H1 (cell line): ENCODE data around the gene DMXL1. TPM values are rescaled to one million over a fixed set of nuclear protein-coding genes. Genes with fewer than 3 reads are reported as not detected.

Experiments
- CTCF ChIA-PET: fragments of 300-600 bp; sonication (Branson Sonifier 250); formaldehyde crosslinking; loops from one replicate; lab custom pipeline; 2021; ENCODE audit not compliant: partially characterized antibody; lab: Charles Lee
- POLR2A ChIA-PET: fragments of 300-600 bp; sonication (Branson Sonifier 250); formaldehyde crosslinking; loops from one replicate; lab custom pipeline; 2021; ENCODE audit warnings: inconsistent platforms; ENCODE audit not compliant: partially characterized antibody; lab: Charles Lee
- DNase-seq, 2 experiments: peaks; one replicate each; pipeline versions ENCODE4 v3.0.0 to v3.0.0-alpha.2; 2010 to 2022; ENCODE audit warnings: low spot score in 2 of 2, low read depth in 1 of 2, mixed read lengths in 1 of 2
- FAIRE-seq: peaks from 2 replicates; lab custom pipeline; 2011; peaks lifted over from hg19 to GRCh38; lab: Jason Lieb, UNC
- H2AFZ ChIP-seq: 2 replicates; pipeline ENCODE4 v1.8.1; 2012; ENCODE audit warnings: low read length, inconsistent platforms
- H2AK5ac ChIP-seq: 2 replicates; pipeline ENCODE4 v1.6.1; 2013; ENCODE audit warnings: low read depth, low read length
- H2BK120ac ChIP-seq: replicated peaks from 2 replicates; pipeline ENCODE3; 2013; ENCODE audit warnings: low read depth, low read length, inconsistent platforms
- H2BK12ac ChIP-seq: 2 replicates; pipeline ENCODE4 v1.6.1; 2013; ENCODE audit warnings: low read depth, low read length
- H2BK15ac ChIP-seq: 2 replicates; pipeline ENCODE4 v1.6.1; 2013; ENCODE audit warnings: low read length
- H2BK20ac ChIP-seq: 2 replicates; pipeline ENCODE4 v1.6.1; 2013; ENCODE audit warnings: low read length
- H2BK5ac ChIP-seq: 2 replicates; pipeline ENCODE4 v1.6.1; 2013; ENCODE audit warnings: low read depth, low read length
- H3K14ac ChIP-seq: 2 replicates; pipeline ENCODE4 v1.6.1; 2013; ENCODE audit warnings: inconsistent platforms; ENCODE audit not compliant: insufficient read length
- H3K18ac ChIP-seq: 2 replicates; pipeline ENCODE4 v1.6.1; 2013; ENCODE audit warnings: low read length; ENCODE audit errors: extremely low read depth
- H3K23ac ChIP-seq: 2 replicates; pipeline ENCODE4 v1.6.1; 2013; ENCODE audit warnings: inconsistent platforms; ENCODE audit not compliant: insufficient read length
- H3K23me2 ChIP-seq: 2 replicates; pipeline ENCODE4 v1.6.1; 2013; ENCODE audit warnings: low read depth, low read length
- H3K27ac ChIP-seq: 2 replicates; pipeline ENCODE4 v1.6.1; 2011; ENCODE audit warnings: low read depth, low read length, inconsistent platforms
- H3K27me3 ChIP-seq, 4 experiments: replicated peaks in 1 of 4; 1 replicate in 1 of 4; 2 replicates in 3 of 4; pipeline versions ENCODE4 v1.6.1 to v1.8.1; 2011 to 2013; ENCODE audit warnings: low read length in 3 of 4, mild to moderate bottlenecking in 3 of 4, inconsistent platforms in 2 of 4, mixed read lengths in 2 of 4, moderate library complexity in 1 of 4; ENCODE audit not compliant: control insufficient read depth in 3 of 4, insufficient read depth in 3 of 4; ENCODE audit errors: extremely low read depth in 1 of 4
- H3K36me3 ChIP-seq, 4 experiments: 2 replicates each; pipeline versions ENCODE4 v1.6.1 to v1.8.1; 2011 to 2013; ENCODE audit warnings: mild to moderate bottlenecking in 4 of 4, low read length in 3 of 4, moderate library complexity in 2 of 4, control low read depth in 1 of 4, inconsistent platforms in 1 of 4; ENCODE audit not compliant: insufficient read depth in 4 of 4, control insufficient read depth in 2 of 4
- H3K4ac ChIP-seq: replicated peaks from 2 replicates; pipeline ENCODE3; 2013; ENCODE audit warnings: low read length, low read depth, mixed read lengths, inconsistent platforms; ENCODE audit not compliant: insufficient read length
- H3K4me1 ChIP-seq, 4 experiments: replicated peaks in 1 of 4; 1 replicate in 1 of 4; 2 replicates in 3 of 4; pipeline versions ENCODE4 v1.6.1 to v1.8.1; 2011 to 2013; ENCODE audit warnings: low read length in 3 of 4, inconsistent platforms in 2 of 4, mixed read lengths in 1 of 4; ENCODE audit not compliant: insufficient read depth in 4 of 4, control insufficient read depth in 3 of 4
- H3K4me2 ChIP-seq, 2 experiments: 2 replicates each; pipeline versions ENCODE4 v1.6.1 to v1.8.1; 2011 to 2013; ENCODE audit warnings: low read depth in 2 of 2, low read length in 2 of 2, control low read depth in 1 of 2, inconsistent platforms in 1 of 2, mild to moderate bottlenecking in 1 of 2; ENCODE audit not compliant: insufficient read depth in 1 of 2
- H3K4me3 ChIP-seq, 4 experiments: fragments of 200-600, 300-600 bp in 1 of 4; sonication (generic), shearing (Covaris generic), sonication (Bioruptor Twin) in 1 of 4; 2 replicates each; pipeline versions ENCODE4 v1.5.1 to v1.8.1; 2011 to 2016; ENCODE audit warnings: low read length in 4 of 4, low read depth in 3 of 4, control low read depth in 2 of 4, inconsistent platforms in 2 of 4, mild to moderate bottlenecking in 2 of 4, mixed read lengths in 1 of 4, moderate library complexity in 1 of 4; ENCODE audit not compliant: insufficient read depth in 2 of 4; ENCODE audit errors: extremely low read depth in 1 of 4
- H3K56ac ChIP-seq: replicated peaks from 2 replicates; pipeline ENCODE3; 2013; ENCODE audit warnings: low read depth, mild to moderate bottlenecking, mixed read lengths, low read length, inconsistent platforms; ENCODE audit not compliant: insufficient read length
- H3K79me1 ChIP-seq: 2 replicates; pipeline ENCODE4 v1.6.1; 2013; ENCODE audit warnings: low read depth, low read length, control low read depth
- H3K79me2 ChIP-seq, 2 experiments: 2 replicates each; pipeline versions ENCODE4 v1.6.1 to v1.8.1; 2012 to 2013; ENCODE audit warnings: low read length in 2 of 2, mild to moderate bottlenecking in 2 of 2, inconsistent platforms in 1 of 2; ENCODE audit not compliant: insufficient read depth in 2 of 2, control insufficient read depth in 1 of 2
- H3K9ac ChIP-seq, 4 experiments: replicated peaks in 1 of 4; 1 replicate in 1 of 4; 2 replicates in 3 of 4; pipeline versions ENCODE4 v1.6.1 to v1.8.1; 2011 to 2013; ENCODE audit warnings: low read depth in 3 of 4, low read length in 3 of 4, control low read depth in 2 of 4, mild to moderate bottlenecking in 2 of 4, moderate library complexity in 2 of 4, inconsistent platforms in 1 of 4; ENCODE audit errors: extremely low read depth in 1 of 4
- H3K9me3 ChIP-seq, 2 experiments: 2 replicates each; pipeline versions ENCODE4 v1.6.1 to v1.8.1; 2012 to 2013; ENCODE audit warnings: mild to moderate bottlenecking in 2 of 2, moderate library complexity in 2 of 2, control low read depth in 1 of 2, inconsistent platforms in 1 of 2, low read depth in 1 of 2, low read length in 1 of 2, mixed read lengths in 1 of 2; ENCODE audit not compliant: insufficient read depth in 2 of 2
- H4K20me1 ChIP-seq, 2 experiments: replicated peaks in 1 of 2; 2 replicates each; pipeline versions ENCODE3 to v1.8.1; 2011 to 2013; ENCODE audit warnings: inconsistent platforms in 2 of 2, low read length in 2 of 2, mild to moderate bottlenecking in 1 of 2; ENCODE audit not compliant: insufficient read depth in 2 of 2, control insufficient read depth in 1 of 2
- H4K5ac ChIP-seq: 2 replicates; pipeline ENCODE4 v1.6.1; 2013; ENCODE audit warnings: low read length, low read depth, mixed read lengths, inconsistent platforms; ENCODE audit not compliant: insufficient read length
- H4K8ac ChIP-seq: 2 replicates; pipeline ENCODE4 v1.8.0; 2013; ENCODE audit warnings: mild to moderate bottlenecking, moderate library complexity, low read length, inconsistent platforms; ENCODE audit not compliant: insufficient read depth; ENCODE audit errors: extremely low read depth
- H4K91ac ChIP-seq: replicated peaks from 2 replicates; pipeline ENCODE3; 2013; ENCODE audit warnings: low read length, mixed read lengths, inconsistent platforms; ENCODE audit not compliant: insufficient read length
- CBX8 ChIP-seq: fragments of 300-800, 300-1000 bp; sonication (generic); IDR thresholded peaks from 2 replicates; pipeline ENCODE4 v1.7.1; 2016; ENCODE audit warnings: low read depth, low read length, borderline replicate concordance
- CREB1 ChIP-seq: IDR thresholded peaks from 2 replicates; pipeline ENCODE4 v1.6.1; 2012; ENCODE audit warnings: inconsistent platforms
- EGR1 ChIP-seq: IDR thresholded peaks from 2 replicates; pipeline ENCODE4 v1.6.1; 2011; ENCODE audit warnings: low read depth, low read length, borderline replicate concordance
- polyA plus RNA-seq, 7 experiments: library from polyadenylated mRNA; depleted of rRNA in 3 of 7; stranded (reverse) in 5 of 7; unstranded in 2 of 7; fragments of >200 nt in 5 of 7; fragments of 200-250 nt in 2 of 7; gene quantifications; 1 replicate in 5 of 7; 2 replicates in 1 of 7; 4 replicates in 1 of 7; pipeline versions ENCODE4 v1.2.1 to v1.2.3, GENCODE V29; 2011 to 2013; ENCODE audit warnings: missing spikeins in 2 of 7, mixed read lengths in 2 of 7
- total RNA-seq: library from RNA; stranded (reverse); fragmentation: NEBNext Ultra II Directional; extraction: Animal tissue kit (Norgen Biotek cat#: 25700); gene quantifications from 2 replicates; pipeline ENCODE4 v1.2.1, GENCODE V29; 2021

DMXL1 gene
- total and polyA plus RNA-seq, 2 of the 8 experiments (the other 6 are each of a cell fraction or from before 2014, with no cell fraction given): 10.1 to 43.9 TPM

DNA sequence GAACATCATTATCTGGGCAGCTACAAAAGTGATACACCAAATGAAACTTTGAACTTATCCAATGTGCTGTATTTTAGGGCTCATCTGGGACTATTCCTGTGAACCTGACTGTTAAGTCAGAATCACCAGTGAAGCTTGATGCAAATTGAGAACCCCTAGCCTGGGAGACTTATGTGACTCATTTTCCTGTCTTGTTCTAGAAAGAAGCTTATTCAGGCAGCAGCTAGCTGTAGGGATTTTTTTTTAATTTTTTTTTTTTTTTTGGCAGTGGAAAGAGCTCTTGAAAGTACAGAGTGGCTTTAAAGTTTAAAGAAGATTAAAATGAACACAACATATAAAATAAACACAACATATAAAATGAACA lies 203.9 kb downstream of the DMXL1 start:
- Histone ChIP-seq H3K14ac (no peak overlapping the region), H2BK12ac (no peak overlapping the region), H3K36me3 (no peaks in the 10 kb centered on the region), H3K4me2 (no peak overlapping the region), H3K9ac (no peak overlapping the region), H4K5ac (no peak overlapping the region), H4K20me1 (peaks cover 0 to 3% of the 10 kb centered on the region in 2 experiments), H3K23me2 (no peaks in the 10 kb centered on the region), H3K56ac (no peak overlapping the region), H2BK20ac (no peak overlapping the region), H2AFZ (no peak overlapping the region), H3K79me2 (peaks cover 0 to 12% of the 10 kb centered on the region in 2 experiments; a peak in 1 of 4 replicates), H3K27ac (no peak overlapping the region), H3K23ac (no peak overlapping the region), H2AK5ac (no peak overlapping the region), H4K8ac (no peak overlapping the region), H2BK15ac (no peak overlapping the region), H3K18ac (no peak overlapping the region), H2BK5ac (no peak overlapping the region), H3K9me3 (no peaks in the 10 kb centered on the region), H4K91ac (no peak overlapping the region), H3K4me3 (no peak overlapping the region), H3K79me1 (peaks cover 9% of the 10 kb centered on the region; the same call in 1 of the 2 replicates), H3K4ac (no peak overlapping the region), H2BK120ac (no peak overlapping the region), H3K27me3 (no peaks in the 10 kb centered on the region), H3K4me1 (peaks cover 0 to 2% (median under 1%) of the 10 kb centered on the region in 4 experiments; a peak in 2 of 7 replicates)
- ChIA-PET POLR2A (no interaction called here), CTCF (interaction anchor here (2.3 to 3.1 kb wide), 2 partner anchors 138 to 287 kb away, joined by 8 to 13 read pairs; no protein-coding TSS in a partner anchor)
- FAIRE-seq: no peak
- TF ChIP-seq EGR1 (no peak), CBX8 (no peak), CREB1 (no peak)
- DNase-seq: no peak
